Stimulated activated CD4-positive, alpha-beta T cell treated with anti-CD3 and anti-CD28 coated beads, Interleukin-4, amount 100 ng/mL, for 48 hours (primary cell): Measurements from ENCODE around the gene TDP2.
"Not testable (repeated sequence)": the region's sequence is repeated elsewhere in the genome, so short reads cannot be mapped to it uniquely, and the experiment has no call there.

Experiments used
- DNase-seq, 2 donors: peaks; one replicate each; pipeline ENCODE4 v3.0.0-alpha.2; 2020; ENCODE audit warnings: low read depth in 2 of 2

Gene TDP2

DNA sequence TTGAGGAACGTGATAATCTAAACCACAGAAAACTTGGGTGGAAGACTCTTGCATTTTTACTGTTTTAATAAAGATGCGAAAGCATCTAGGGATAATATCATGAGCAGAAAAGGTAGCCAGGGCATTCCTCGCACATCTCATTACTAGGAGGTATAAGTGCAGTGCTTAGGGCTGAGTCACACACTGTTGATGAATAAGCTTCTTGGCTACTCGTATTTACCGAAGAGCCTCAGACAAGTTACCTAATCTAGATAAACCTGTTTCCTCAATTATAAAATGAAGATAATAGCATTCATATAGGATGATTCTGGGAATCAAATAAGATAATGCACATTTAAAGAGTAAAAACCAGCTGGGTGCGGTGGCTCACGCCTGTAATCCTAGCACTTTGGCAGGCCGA lies 19.9 kb downstream of the TDP2 start:
- DNase-seq = no peak

DNA sequence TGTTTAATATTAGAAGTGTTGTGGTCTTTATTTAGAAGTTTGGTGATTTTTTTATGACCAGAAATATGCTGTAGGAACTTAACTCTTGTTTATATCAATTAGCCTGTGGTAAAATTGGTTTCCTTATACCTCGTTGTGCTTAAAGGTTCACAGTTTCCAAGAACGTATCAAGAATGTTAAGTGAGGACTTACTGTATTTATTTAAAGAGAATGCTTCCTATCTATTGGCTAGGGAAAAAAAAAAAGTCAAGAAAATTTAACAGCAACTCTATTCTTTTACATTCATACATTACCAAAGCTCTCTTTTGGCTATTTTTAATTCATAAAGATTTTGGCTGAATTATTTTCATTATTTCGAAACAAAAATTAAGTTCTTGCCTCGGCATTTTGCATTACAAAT lies 22.3 kb downstream of the TDP2 start:
- DNase-seq = no peak

DNA sequence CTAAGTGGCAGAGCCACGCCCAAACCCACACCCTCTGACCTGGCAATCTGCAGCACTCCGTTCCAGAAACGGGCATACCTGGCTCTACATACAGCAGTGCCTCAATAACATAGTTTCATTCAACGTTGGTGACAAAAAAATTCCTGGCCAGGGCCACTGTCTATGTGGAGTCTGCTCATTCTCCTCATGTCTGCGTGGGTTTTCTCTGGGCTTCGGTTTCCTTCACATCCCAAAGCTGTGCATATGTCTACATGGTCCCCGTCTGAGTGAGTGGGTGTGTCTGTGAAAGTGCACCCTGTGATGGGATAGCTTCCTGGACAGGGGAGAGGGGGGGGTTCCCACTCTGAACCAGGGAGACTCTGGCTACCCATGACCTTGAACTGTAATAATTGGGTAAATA lies 22.8 kb downstream of the TDP2 start:
- no peak for DNase-seq

GRCh38 chr6:24642061-24642460 lies 24.6 kb downstream of the TDP2 start:
- DNase-seq = no peak

DNA sequence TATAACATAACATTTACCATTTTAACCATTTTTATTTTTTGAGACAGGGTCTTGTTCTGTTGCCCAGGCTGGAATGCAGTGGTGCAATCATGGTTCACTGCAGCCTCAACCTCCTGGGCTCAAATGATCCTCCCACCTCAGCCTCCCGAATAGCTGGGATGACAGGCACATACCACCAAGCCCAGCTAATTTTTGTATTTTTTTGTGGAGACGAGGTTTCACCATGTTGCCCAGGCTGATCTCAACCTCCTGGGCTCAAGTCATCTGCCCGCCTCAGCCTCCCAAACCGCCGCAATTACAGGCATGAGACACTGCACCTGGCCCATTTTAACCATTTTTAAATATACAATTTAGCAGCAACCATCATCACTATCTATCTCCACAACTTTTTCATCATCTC lies 26.1 kb downstream of the TDP2 start:
- not testable (repeated sequence) for DNase-seq

DNA sequence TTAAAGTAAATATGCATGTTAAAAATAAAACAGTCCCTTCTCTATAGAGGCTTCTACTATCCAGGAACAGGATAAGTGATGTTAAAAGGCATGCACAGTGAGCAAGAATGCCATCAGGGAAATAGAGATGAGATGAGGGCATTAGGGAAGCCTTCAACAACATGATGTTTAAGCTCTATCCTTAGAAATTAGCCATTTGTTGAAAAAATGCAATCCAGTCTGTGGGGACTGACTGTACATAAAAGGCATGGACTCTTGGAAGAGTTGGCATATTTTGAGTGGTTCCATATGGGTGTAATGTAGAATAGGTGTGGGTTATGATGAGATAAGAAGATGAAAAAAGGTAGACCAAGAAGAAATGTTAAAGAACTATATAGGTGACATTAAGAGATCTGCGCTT lies 26.5 kb downstream of the TDP2 start:
- no peak for DNase-seq

DNA sequence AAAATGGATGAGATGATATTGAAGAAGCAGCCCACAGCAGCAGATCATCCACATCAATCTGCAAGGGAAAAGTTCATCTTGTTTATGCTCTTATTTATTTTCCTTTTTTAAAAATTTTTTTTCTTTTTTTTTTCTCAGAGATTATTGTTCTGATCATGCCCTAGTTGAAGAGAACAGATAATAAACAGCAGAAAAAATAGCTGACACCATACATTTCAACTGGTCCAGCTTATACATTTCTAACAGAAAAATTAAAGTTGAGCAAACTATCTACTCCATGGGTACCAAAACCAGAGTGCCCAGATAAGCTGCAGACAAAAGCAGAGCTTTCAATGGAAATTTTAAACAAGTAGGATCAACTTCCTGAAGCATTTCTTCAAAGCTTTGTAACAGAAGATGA lies 30.0 kb downstream of the TDP2 start:
- no peak for DNase-seq

DNA sequence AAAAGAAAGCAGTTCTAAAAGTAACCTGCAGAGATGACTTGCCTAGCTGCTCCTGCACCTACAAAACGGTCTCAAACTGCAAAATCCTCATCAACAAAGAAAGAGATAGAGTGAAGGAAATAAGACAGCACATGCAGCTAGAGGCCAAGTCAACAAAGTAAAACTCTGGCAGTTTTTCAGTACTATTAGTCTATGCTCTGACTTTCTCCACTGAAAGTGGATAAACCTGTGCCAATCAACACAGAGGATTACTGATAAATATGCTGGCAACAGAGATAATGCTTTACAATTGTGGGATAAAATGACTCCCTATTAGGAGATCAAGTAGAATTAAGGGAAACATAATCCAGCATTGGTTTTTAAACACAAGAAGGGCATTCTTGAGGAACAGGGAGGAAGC lies 34.1 kb downstream of the TDP2 start:
- no peak for DNase-seq

DNA sequence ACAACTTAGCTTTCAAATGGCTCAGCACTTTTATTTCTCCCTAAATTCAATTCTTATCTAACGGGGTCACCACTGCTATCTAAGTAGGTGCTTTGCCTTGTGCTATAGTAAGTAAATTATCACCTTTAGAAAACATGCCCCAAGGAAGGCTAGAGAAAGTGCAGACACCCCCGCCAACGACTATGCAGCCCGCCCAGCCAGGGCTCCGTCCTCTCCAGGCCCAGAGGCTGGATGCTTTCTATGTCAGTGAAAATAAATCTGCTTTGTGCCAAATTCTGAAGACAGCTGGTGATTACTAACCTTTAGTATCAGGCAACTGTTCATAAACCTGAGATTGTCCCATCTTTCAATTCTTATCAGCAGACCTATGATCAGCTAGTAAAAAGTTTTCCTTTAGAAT lies 35.0 kb downstream of the TDP2 start:
- no peak for DNase-seq

DNA sequence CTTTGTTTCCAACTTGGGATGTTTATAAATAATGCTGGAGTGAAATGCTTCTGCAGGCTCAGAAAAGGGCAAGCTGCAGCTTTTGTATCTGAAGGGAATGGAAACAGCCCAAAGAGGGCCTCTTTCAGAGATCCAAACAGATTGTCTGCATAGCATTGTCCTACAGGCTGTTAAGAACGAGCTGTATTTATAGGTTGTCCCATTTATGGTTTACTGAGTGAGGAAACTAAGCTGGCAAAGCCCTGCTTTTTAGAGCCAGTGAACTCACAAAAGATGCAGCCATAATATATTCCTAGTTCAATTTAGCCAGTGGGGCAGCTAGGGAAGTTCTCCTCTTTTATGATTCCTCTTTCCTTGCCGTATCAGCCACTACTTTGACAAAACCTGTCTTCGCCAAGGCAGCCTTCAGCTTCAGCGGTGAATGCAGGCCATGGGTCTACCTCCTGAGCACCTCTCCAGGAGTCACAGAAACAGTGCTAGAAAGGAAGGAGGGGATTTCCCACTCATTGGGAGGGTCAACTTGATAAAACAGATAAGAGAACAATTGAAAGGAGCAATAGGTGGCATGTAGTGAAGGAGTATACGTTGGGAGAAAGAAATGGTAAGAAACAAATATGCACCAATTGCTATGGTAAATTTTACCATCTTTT lies 35.7 kb downstream of the TDP2 start:
- no peak for DNase-seq

- no peak for DNase-seq
These were observed 44.9 kb downstream of the TDP2 start for GRCh38 chr6:24621626-24622289.

- no peak for DNase-seq
These were observed 46.1 kb downstream of the TDP2 start for GRCh38 chr6:24620637-24621036.

GRCh38 chr6:24619661-24620060 lies 47.0 kb downstream of the TDP2 start:
- DNase-seq = no peak

- no peak for DNase-seq
These were observed 52.1 kb downstream of the TDP2 start for GRCh38 chr6:24614648-24615047.

- no peak for DNase-seq
These were observed 52.7 kb downstream of the TDP2 start for GRCh38 chr6:24614043-24614420.

DNA sequence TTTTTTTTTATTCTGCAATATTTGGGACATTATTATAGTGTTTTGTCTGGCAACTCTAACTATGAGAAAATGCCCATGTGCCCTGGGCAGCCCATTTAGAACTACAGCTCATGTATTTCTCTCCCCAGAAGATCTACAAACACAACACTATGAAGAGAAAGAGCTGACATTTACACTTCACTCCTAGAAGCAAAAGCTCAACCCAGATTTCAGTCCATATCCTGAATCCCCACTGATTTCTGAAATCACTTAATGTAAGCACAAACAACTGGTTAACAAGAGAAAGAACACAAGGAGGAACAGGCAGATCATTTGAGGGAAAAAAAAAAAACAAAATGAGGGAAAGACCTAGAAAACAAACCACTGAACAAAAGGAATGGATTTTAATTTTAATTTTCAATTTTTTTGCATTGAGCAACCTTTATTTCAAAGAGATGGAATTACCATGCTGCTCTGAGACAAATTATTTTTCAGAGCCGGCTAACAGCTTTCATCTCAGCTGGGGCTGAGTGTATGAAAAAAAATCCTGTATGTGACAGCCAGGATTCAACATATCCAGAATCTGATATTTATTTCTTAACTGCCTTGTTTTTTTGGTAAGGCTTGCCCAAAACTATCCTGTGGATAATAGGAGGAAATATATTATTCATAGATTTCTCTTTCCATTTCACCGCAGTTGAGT lies 53.2 kb downstream of the TDP2 start:
- DNase-seq = no peak

- DNase-seq = no peak
These were observed 56.0 kb downstream of the TDP2 start for GRCh38 chr6:24610672-24611071.

GRCh38 chr6:24607310-24608105 lies 59.2 kb downstream of the TDP2 start:
- no peak for DNase-seq

GRCh38 chr6:24606200-24606930 lies 60.3 kb downstream of the TDP2 start:
- DNase-seq = no peak

DNA sequence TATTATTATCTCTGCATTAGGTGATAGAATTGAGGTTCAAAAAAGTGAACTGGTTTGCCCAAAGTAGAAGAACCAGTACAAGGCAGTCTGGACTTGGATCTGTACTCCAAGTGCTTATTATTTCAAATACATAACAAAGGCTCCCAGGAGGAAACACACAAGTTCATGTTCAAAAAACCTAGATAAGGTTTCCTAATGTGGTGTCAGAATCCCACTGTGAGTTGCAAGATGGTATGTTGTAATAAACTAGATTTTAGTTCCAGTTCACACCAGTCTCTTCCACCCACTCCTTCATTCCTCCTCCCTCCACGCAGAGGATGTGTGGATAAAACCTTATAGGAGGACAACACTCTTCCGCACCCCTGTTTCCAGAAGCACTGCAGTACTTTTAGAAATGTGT lies 63.5 kb downstream of the TDP2 start:
- no peak for DNase-seq

GRCh38 chr6:24600903-24601302 lies 65.8 kb downstream of the TDP2 start:
- DNase-seq = no peak
